NCI-H2107 (cell line): ENCODE data around the gene HDAC4.
A peak's percentile ranks its signal among the peaks of the same experiment; 100 is the strongest.
"Not testable (repeated sequence)": the region's sequence is repeated elsewhere in the genome, so short reads cannot be mapped to it uniquely, and the experiment has no call there.

ENCODE experiments used
- DNase-seq: peaks from one replicate; lab custom pipeline; 2025; lab: John Stamatoyannopoulos, UW

The HDAC4 gene

GRCh38 chr2:239184968-239185903 is 215.6 kb downstream of the HDAC4 start:
- no peak for DNase-seq

- no peak for DNase-seq
Measured at GRCh38 chr2:239184179-239184578, 216.6 kb downstream of the HDAC4 start.

DNA sequence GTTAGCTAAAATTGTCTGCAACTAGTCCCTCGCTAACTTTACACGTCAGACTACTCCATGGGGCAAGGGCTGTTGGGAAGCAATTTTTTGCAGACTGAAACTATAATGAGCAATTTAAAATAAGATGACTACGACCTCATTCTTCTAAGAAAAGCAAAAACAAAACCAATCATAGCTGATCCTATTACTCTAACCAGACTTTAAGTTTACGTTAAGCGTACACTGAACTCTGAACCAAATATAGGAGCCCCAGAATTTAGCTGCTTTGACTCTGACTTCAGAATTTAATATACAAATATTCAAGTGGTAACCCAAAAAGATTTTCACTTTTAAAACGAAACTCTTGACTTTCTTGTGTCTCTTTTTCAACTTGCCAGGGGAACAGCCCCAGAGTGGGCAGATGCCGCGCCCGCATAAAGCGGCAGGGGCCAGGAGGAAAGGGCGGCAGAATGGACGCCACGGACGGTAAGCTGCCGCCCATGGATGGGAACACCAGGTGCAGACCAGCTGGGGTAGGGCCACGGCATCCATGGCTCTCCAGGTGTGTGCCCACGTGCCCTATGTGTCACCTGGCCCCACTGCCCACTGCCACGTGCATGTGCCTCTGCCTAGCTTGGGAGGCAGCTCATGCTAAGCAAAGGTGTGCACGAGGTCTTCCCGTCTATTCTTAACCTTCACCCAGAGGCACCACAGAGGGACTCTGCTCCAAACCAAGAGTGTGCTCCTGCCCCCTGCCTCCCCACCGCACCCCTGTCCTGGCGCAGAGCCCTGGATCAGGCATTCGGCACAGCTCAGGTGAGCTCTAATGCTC is 217.6 kb downstream of the HDAC4 start:
- no peak for DNase-seq

- peak; percentile 62 for DNase-seq
Measured at GRCh38 chr2:239181903-239182581, 218.8 kb downstream of the HDAC4 start.

DNA sequence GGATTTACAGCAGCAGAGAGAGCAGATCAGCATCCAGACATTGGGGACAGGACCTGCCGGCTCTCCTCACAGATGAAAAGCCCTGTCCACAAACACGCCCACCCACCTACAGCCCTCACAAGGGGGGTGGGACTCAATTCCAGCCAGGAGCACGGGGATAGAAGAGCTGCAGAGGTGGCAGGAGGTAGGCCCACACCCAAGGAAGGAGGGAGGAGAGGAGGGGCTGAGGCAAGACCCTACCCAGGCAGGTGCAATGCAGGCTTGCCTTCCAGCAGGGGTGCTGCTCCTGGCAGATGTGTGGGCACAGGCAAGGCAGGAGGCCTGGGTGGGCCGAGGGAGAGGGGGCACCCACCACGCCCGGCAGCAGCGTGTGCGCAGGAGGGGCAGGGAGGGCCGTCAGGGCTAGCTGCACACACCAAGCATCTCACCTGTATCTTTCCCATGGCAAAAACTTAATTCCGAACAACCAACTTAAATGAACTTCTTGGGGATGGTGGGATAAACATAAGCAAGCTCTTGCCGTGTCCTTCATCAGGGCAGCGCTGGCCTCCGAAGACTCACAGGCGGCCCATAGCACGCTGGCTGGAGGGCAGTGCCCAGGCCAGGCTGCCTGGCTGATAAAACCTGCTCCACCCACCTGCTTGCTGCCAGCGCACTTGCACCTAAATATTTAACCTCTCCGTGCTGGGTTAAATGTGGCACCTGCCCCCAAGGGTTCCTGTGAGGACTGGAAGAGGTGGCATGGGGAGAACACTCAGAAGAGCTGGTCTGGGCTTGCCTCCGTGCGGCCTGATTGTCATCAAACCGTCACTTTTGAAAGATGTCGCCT is 219.5 kb downstream of the HDAC4 start:
- DNase-seq, result no peak

- no peak for DNase-seq
Measured at GRCh38 chr2:239180526-239181073, 220.2 kb downstream of the HDAC4 start.

DNA sequence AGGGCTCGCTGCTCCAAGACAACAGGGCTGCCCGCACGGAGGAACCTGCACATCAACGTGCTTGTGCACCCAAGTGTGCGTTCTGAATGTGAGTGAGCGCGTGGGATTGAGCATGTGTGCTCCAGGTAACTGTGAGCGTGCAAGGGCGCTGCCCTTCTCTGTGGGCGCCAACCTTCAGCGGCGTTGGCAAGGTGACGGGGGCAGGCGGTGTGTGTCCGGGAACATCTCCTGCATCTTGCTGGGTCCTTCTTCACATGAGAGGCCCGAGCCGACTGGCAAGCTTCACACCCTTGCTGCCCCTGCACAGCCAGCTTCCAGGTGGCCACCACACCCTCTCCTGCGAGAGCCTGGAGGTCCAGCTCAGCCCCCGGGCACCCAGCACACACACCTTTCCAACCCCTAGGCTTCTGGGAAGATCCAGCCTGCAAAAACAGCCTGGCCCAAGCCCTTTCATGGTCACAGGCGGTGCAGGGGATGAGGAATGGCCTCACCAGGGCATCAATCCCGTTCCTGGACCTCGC is 220.9 kb downstream of the HDAC4 start:
- DNase-seq, result no peak

DNA sequence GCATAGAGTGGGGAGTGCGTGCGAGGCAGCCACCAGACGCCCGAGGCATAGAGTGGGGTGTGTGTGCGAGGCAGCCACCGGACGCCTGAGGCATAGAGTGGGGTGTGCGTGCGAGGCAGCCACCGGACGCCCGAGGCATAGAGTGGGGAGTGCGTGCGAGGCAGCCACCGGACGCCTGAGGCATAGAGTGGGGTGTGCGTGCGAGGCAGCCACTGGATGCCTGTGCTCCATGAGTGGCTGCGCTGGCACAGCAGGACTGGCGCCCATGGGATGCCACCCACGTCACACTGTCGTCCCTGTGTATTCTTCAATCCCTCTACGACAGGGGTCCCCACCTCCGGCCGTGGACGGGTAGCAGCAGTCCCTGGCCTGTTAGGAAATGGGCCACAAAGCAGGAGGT is 221.9 kb downstream of the HDAC4 start:
- DNase-seq, result no peak

DNA sequence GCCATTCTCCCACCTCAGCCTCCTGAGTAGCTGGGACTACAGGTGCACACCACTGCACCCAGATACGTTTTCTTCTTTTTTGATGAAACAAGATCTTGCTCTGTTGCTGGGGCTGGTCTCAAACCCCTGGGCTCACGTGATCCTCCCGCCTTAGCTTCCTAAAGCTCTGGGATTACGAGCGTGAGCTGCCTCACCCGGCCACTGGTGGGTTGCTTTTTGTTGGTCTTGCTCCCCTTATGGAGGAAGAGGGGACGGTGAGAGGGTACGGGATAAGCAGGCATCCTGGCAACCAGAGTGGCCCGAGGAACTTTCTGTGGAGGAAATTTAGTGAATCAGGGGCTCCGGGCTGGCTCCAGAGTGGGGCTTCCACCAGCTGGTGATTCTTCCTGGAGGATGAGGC is 222.3 kb downstream of the HDAC4 start:
- DNase-seq, result no peak

- DNase-seq, result no peak
Measured at GRCh38 chr2:239177908-239178307, 222.9 kb downstream of the HDAC4 start.

GRCh38 chr2:239177325-239177724 is 223.5 kb downstream of the HDAC4 start:
- DNase-seq, result no peak

- not testable (repeated sequence) for DNase-seq
Measured at GRCh38 chr2:239176138-239176803, 224.5 kb downstream of the HDAC4 start.

- no peak for DNase-seq
Measured at GRCh38 chr2:239175181-239175580, 225.6 kb downstream of the HDAC4 start.

DNA sequence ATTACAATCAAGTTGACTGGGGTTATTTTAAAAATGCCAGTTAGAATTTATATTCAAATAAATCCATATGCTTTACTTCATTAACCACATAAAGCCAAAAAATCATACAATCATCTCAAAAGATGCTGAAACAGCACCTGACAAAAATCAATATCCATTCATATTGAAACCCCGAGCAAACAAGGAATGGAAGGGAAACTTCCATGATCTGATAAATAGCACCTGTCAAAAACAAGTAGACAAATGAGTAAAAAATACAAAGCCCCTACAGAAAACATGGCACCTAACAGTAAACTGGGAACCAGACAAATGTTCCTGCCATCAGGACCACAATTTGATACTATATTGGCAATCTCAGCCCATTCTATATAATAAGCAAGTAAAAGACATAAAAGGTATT is 227.5 kb downstream of the HDAC4 start:
- DNase-seq, result no peak

GRCh38 chr2:239171643-239172042 is 229.2 kb downstream of the HDAC4 start:
- no peak for DNase-seq

GRCh38 chr2:239169311-239170048 is 231.3 kb downstream of the HDAC4 start:
- DNase-seq, result no peak

GRCh38 chr2:239168575-239168974 is 232.2 kb downstream of the HDAC4 start:
- DNase-seq, result no peak

DNA sequence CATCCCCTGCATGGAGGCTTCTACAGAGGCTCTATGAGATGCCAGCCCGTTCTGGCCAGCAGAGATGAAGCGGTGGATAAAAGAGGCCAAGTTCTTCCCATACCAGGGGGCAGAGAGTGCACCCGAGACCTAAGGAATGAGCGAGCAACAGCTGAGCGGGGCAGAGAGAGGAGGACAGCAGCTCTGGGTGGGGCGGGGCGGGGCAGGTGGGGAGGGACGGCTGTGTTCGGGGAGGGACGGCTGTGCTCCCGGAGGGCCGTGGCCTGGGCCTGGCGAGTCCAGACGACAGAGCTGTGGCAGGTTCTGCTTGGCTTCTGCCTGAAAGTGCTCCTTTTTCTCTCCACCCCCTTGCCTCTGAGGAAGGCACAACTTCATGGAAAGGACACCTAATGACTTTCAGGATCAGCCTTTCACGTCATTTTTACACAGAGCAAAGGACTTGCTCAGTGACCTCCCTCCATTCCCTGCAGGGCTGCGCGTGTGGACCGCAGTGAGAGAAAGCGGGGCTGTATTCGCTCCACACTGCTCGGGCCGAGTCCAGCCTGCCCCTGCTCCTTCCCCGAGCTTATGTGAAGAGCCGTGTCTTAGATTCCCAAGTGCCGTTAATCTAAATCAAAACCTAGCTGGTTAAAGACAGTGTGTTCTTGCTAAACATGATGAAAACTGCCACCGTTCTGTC is 232.9 kb downstream of the HDAC4 start:
- DNase-seq, result no peak

DNA sequence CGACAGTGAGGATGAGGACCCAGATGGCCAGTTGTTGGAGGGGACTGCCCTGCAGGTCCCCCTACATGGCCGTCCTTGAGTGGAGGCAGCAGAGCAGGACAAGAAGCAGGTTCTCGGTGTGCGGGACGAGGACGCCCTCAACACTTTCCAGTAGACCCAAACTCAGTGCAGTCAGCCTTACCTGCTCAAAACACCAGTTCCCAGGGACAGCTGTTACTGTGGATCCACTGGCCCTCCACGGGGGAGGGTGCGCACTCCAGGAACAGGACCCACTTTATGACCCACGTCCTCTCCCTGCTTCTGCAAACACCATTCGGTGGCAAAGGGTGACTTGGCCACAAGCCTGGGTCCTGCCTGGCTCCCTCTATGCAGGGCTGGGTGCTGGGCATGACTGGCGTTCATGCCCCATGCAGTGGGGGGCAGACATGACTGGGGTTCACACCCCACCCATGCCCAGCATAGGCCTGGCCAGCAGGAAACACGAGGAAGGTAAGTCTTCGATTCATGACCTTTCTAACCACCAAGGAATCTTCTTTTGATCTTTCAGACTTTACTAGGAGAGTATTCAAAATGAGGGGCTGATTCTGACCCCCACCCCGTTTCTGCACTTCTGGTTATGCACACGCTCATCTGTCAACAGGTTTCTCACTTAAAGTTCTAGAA is 233.7 kb downstream of the HDAC4 start:
- no peak for DNase-seq
